ENCODE results near the gene GNAT1. TPM values are rescaled to one million over a fixed set of nuclear protein-coding genes. Genes with fewer than 3 reads are reported as not detected.
A peak's percentile ranks its signal among the peaks of the same experiment; 100 is the strongest.

GNAT1 gene
- total and polyA plus RNA-seq, 2 of the 13 experiments (the other 11 are each of a cell fraction or from before 2014, with no cell fraction given): 0.15 TPM; not detected in 1

DNA sequence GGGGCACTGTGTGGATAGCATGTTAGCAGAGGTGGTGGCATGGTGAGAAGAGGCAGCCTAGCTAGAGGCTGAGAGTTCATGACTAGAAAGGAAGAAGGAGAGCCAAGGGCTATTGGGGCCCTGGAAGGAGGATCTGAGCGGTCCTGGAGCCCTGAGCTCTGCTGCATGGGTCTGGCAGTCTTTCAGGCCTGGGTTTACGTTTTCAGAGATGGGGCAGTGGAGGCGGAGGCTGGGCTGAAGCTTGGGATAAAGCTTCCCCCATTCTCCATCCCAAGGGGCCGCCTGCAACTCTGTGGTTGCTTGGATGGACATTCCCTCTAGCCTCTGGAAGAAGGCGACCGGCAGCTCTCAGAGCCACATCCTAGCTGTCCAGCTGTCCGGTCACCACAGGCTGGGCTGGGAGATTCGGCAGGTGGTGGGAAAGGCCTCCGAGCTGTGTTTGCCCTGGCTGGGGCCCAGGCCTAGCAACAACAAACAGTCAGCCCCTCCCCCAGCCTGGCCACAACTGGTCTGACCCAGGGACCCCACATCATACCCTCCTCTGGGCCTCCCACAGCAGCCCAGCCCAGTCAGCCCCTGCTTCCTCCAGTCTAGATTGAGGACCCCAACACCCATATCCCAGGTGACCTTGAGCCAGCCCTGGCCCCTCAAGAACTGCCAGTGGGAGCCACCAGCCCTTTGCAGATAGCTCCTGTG lies 11.9 kb downstream of the GNAT1 start (continued):
- TF ChIP-seq NBN (conservative IDR thresholded peaks at IDR 0.05): no peak
- TF ChIP-seq, protein P1, sequence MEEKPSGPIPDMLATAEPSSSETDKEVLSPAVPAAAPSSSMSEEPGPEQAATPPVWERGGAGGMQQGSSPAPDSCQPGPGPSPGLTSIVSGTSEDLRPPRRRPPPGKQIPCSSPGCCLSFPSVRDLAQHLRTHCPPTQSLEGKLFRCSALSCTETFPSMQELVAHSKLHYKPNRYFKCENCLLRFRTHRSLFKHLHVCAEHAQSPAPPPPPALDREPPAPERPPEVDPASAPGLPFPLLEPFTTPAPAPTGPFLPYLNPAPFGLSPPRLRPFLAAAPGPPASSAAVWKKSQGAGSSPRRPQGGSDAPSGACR (CRISPR knock-in tag; IDR thresholded peaks at IDR 0.05): no peak; the same call in 1 of the 2 replicates
- TF ChIP-seq ZNF264 (CRISPR knock-in tag; IDR thresholded peaks at IDR 0.05): no peak
- TF ChIP-seq, protein P2, sequence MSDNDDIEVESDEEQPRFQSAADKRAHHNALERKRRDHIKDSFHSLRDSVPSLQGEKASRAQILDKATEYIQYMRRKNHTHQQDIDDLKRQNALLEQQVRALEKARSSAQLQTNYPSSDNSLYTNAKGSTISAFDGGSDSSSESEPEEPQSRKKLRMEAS (IDR thresholded peaks at IDR 0.05): no peak
- no peak for TF ChIP-seq NFIC (IDR thresholded peaks at IDR 0.05; ENCODE audit: low read length)
- TF ChIP-seq ZNF251 (CRISPR knock-in tag; IDR thresholded peaks at IDR 0.05): no peak
- TF ChIP-seq IRX3 (CRISPR knock-in tag; IDR thresholded peaks at IDR 0.05; ENCODE audit: borderline replicate concordance, low read depth): no peak
- TF ChIP-seq MTF2 (CRISPR knock-in tag; IDR thresholded peaks at IDR 0.05; ENCODE audit: borderline replicate concordance): no peak
- TF ChIP-seq, protein P3, sequence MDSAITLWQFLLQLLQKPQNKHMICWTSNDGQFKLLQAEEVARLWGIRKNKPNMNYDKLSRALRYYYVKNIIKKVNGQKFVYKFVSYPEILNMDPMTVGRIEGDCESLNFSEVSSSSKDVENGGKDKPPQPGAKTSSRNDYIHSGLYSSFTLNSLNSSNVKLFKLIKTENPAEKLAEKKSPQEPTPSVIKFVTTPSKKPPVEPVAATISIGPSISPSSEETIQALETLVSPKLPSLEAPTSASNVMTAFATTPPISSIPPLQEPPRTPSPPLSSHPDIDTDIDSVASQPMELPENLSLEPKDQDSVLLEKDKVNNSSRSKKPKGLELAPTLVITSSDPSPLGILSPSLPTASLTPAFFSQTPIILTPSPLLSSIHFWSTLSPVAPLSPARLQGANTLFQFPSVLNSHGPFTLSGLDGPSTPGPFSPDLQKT (CRISPR knock-in tag; IDR thresholded peaks at IDR 0.05; ENCODE audit: borderline replicate concordance): no peak
- TF ChIP-seq, protein P4, sequence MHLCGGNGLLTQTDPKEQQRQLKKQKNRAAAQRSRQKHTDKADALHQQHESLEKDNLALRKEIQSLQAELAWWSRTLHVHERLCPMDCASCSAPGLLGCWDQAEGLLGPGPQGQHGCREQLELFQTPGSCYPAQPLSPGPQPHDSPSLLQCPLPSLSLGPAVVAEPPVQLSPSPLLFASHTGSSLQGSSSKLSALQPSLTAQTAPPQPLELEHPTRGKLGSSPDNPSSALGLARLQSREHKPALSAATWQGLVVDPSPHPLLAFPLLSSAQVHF (CRISPR knock-in tag; IDR thresholded peaks at IDR 0.05): no peak
- TF ChIP-seq FOXK1 (CRISPR knock-in tag; IDR thresholded peaks at IDR 0.05; ENCODE audit: borderline replicate concordance, low read depth): peak; percentile 88; the same call in 1 of the 2 replicates
- TF ChIP-seq, protein P5, sequence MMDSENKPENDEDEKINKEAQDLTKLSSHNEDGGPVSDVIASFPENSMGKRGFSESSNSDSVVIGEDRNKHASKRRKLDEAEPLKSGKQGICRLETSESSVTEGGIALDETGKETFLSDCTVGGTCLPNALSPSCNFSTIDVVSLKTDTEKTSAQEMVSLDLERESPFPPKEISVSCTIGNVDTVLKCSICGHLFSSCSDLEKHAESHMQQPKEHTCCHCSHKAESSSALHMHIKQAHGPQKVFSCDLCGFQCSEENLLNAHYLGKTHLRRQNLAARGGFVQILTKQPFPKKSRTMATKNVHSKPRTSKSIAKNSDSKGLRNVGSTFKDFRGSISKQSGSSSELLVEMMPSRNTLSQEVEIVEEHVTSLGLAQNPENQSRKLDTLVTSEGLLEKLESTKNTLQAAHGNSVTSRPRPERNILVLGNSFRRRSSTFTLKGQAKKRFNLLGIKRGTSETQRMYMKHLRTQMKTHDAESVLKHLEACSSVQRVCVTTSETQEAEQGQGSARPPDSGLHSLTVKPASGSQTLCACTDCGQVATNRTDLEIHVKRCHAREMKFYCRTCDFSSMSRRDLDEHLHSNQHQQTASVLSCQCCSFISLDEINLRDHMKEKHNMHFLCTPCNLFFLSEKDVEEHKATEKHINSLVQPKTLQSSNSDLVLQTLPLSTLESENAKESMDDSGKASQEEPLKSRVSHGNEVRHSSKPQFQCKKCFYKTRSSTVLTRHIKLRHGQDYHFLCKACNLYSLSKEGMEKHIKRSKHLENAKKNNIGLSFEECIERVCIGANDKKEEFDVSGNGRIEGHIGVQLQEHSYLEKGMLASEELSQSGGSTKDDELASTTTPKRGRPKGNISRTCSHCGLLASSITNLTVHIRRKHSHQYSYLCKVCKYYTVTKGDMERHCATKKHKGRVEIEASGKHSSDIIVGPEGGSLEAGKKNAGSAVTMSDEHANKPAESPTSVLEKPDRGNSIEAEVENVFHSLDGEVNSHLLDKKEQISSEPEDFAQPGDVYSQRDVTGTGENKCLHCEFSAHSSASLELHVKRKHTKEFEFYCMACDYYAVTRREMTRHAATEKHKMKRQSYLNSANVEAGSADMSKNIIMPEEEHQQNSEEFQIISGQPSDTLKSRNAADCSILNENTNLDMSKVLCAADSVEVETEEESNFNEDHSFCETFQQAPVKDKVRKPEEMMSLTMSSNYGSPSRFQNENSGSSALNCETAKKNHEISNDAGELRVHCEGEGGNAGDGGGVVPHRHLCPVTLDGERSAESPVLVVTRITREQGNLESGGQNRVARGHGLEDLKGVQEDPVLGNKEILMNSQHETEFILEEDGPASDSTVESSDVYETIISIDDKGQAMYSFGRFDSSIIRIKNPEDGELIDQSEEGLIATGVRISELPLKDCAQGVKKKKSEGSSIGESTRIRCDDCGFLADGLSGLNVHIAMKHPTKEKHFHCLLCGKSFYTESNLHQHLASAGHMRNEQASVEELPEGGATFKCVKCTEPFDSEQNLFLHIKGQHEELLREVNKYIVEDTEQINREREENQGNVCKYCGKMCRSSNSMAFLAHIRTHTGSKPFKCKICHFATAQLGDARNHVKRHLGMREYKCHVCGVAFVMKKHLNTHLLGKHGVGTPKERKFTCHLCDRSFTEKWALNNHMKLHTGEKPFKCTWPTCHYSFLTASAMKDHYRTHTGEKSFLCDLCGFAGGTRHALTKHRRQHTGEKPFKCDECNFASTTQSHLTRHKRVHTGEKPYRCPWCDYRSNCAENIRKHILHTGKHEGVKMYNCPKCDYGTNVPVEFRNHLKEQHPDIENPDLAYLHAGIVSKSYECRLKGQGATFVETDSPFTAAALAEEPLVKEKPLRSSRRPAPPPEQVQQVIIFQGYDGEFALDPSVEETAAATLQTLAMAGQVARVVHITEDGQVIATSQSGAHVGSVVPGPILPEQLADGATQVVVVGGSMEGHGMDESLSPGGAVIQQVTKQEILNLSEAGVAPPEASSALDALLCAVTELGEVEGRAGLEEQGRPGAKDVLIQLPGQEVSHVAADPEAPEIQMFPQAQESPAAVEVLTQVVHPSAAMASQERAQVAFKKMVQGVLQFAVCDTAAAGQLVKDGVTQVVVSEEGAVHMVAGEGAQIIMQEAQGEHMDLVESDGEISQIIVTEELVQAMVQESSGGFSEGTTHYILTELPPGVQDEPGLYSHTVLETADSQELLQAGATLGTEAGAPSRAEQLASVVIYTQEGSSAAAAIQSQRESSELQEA (CRISPR knock-in tag; IDR thresholded peaks at IDR 0.05; ENCODE audit: not compliant biosample characterization): no peak
- TF ChIP-seq ZNF547 (CRISPR knock-in tag; IDR thresholded peaks at IDR 0.05): no peak
- no peak for TF ChIP-seq CENPX (CRISPR knock-in tag; IDR thresholded peaks at IDR 0.05)
- TF ChIP-seq, protein P6, sequence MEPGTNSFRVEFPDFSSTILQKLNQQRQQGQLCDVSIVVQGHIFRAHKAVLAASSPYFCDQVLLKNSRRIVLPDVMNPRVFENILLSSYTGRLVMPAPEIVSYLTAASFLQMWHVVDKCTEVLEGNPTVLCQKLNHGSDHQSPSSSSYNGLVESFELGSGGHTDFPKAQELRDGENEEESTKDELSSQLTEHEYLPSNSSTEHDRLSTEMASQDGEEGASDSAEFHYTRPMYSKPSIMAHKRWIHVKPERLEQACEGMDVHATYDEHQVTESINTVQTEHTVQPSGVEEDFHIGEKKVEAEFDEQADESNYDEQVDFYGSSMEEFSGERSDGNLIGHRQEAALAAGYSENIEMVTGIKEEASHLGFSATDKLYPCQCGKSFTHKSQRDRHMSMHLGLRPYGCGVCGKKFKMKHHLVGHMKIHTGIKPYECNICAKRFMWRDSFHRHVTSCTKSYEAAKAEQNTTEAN (CRISPR knock-in tag; conservative IDR thresholded peaks at IDR 0.05): no peak

Data from HepG2 (cell line).